GM20000 (cell line): Measurements from ENCODE around the gene OR4Q3.
"Not testable (repeated sequence)": the region's sequence is repeated elsewhere in the genome, so short reads cannot be mapped to it uniquely, and the experiment has no call there.

ENCODE experiments used
- DNase-seq: peaks from one replicate; pipeline ENCODE4 v3.0.0; 2012; ENCODE audit warnings: low spot score
- TF ChIP-seq, protein P1 (sequence below): IDR thresholded peaks from 2 replicates; pipeline ENCODE4 v1.5.1; 2012; ENCODE audit warnings: mild to moderate bottlenecking, control low read depth; ENCODE audit errors: extremely low read depth, missing control alignments

OR4Q3 gene

DNA sequence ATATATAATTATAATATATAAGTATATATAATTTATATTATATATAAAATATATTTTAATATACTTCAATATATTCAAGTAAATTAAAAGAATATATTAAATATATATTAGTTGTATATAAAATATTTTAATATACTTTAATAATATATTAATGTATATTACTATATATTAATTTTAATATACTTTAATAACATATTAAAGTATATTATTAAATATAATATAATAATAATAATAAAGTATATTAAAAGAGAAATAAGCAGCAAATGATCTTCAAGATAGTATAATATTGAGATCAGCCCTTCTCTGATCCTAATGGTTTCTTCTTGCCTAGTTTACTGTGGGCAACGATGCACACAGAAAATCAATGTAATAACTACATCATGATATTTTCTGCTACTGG lies 32.2 kb downstream of the OR4Q3 start:
- DNase-seq: no peak
- TF ChIP-seq, protein P1, sequence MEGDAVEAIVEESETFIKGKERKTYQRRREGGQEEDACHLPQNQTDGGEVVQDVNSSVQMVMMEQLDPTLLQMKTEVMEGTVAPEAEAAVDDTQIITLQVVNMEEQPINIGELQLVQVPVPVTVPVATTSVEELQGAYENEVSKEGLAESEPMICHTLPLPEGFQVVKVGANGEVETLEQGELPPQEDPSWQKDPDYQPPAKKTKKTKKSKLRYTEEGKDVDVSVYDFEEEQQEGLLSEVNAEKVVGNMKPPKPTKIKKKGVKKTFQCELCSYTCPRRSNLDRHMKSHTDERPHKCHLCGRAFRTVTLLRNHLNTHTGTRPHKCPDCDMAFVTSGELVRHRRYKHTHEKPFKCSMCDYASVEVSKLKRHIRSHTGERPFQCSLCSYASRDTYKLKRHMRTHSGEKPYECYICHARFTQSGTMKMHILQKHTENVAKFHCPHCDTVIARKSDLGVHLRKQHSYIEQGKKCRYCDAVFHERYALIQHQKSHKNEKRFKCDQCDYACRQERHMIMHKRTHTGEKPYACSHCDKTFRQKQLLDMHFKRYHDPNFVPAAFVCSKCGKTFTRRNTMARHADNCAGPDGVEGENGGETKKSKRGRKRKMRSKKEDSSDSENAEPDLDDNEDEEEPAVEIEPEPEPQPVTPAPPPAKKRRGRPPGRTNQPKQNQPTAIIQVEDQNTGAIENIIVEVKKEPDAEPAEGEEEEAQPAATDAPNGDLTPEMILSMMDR: no peak

DNA sequence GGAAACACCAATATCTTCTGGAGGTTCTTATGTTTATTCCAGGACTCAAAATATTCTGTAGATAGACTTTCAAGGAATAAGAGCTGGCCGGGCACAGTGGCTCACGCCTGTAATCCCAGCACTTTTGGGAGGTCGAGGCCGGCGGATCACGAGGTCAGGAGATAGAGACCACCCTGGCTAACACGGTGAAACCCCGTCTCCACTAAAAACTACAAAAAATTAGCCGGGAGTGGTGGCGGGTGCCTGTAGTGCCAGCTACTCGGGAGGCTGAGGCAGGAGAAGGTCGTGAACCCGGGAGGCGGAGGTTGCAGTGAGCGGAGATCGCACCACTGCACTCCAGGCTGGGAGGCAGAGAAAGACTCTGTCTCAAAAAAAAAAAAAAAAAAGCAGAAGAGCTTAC lies 42.5 kb downstream of the OR4Q3 start:
- DNase-seq: not testable (repeated sequence)

DNA sequence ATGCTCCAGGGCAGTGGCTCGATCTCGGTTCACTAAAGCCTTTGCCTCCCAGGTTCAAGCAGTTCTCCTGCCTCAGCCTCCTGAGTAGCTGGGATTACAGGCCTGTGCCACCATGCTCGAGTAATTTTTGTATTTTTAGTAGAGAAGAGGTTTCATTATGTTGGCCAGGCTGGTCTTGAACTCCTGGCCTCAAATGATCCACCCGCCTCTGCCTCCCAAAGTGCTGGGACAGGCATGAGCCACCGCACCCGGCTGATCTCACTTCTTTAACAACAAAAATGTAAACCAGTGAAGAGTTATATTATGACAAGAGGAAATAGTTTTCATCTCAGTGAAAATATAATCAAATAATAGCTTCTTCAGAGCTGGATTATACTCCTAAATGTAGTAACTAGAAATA lies 43.9 kb downstream of the OR4Q3 start:
- not testable (repeated sequence) for DNase-seq

DNA sequence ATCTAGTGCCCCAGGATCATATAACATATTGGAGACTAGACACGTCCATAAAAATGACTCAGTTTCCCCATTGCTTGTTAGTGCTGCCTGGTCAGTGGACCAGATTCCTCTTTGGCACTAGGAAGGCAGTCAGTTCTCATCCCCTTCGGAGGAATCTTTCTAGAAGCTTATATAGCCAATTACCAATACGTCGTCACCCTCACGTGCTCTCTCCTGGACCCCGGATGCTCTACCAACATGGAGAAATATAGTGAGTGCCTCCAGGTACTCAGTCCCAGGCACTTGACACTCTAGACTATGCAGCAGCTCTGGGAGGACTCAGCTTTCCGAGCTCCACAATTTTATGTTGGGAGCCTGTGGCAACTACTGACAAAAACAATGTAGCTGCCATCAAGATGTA lies 44.8 kb downstream of the OR4Q3 start:
- not testable (repeated sequence) for DNase-seq

DNA sequence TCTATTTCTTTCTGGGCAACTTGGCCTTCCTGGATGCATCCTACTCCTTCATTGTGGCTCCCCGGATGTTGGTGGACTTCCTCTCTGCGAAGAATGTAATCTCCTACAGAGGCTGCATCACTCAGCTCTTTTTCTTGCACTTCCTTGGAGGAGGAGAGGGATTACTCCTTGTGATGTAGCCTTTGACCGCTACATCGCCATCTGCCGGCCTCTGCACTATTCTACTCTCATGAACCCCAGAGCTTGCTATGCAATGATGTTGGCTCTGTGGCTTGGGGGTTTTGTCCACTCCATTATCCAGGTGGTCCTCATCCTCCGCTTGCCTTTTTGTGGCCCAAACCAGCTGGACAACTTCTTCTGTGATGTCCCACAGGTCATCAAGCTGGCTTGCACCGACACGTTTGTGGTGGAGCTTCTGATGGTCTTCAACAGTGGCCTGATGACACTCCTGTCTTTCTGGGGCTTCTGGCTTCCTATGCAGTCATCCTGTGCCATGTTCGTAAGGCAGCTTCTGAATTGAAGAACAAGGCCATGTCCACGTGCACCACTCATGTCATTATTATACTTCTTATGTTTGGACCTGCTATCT lies 53.2 kb downstream of the OR4Q3 start:
- not testable (repeated sequence) for DNase-seq
